ENCODE results near the gene USH2A.

The USH2A gene, protein sequence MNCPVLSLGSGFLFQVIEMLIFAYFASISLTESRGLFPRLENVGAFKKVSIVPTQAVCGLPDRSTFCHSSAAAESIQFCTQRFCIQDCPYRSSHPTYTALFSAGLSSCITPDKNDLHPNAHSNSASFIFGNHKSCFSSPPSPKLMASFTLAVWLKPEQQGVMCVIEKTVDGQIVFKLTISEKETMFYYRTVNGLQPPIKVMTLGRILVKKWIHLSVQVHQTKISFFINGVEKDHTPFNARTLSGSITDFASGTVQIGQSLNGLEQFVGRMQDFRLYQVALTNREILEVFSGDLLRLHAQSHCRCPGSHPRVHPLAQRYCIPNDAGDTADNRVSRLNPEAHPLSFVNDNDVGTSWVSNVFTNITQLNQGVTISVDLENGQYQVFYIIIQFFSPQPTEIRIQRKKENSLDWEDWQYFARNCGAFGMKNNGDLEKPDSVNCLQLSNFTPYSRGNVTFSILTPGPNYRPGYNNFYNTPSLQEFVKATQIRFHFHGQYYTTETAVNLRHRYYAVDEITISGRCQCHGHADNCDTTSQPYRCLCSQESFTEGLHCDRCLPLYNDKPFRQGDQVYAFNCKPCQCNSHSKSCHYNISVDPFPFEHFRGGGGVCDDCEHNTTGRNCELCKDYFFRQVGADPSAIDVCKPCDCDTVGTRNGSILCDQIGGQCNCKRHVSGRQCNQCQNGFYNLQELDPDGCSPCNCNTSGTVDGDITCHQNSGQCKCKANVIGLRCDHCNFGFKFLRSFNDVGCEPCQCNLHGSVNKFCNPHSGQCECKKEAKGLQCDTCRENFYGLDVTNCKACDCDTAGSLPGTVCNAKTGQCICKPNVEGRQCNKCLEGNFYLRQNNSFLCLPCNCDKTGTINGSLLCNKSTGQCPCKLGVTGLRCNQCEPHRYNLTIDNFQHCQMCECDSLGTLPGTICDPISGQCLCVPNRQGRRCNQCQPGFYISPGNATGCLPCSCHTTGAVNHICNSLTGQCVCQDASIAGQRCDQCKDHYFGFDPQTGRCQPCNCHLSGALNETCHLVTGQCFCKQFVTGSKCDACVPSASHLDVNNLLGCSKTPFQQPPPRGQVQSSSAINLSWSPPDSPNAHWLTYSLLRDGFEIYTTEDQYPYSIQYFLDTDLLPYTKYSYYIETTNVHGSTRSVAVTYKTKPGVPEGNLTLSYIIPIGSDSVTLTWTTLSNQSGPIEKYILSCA (N-terminal part only)

DNA sequence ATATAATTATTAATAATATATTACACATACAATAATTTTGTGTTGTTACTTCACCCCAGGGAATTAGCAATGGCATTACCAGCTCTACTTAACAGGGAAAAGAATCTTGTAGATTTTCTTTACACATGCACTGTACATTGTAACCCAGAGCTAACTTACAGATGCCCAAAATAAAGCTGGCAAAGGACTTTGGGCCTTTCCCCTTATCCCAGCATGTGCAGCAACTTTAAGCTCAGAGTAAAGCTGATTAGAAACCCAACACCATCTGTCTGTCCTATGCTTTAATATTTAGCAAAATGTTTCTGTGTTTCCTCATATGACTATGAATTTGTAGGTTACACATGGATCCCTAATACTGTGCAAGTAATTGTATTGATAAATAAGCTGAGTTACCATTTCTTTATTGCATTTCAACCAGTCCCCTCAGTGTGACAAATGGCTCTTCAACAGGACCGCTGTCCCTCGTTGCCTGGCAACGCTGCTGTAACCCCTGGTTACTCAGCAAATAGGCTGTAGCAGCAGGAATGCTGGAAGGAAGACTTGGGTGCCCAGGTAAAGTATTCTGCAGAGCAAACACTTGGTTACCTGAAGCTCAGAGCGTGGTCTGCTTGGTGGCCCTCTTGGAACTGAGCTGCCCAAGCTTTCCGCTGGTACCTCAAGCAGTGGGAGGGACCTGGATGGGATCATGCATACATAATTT lies at the start of gene USH2A:
USH2A (minus strand) TSS at position 628 of the 700 bp plus-strand sequence. CDS start 1,112 bp downstream, outside the sequence.
- H3K4me3 Mint-ChIP-seq = no peak within 1 kb of the TSS
- H3K27ac Mint-ChIP-seq = no peak within 1 kb of the TSS
- peaks cover 5% of the 10 kb centered on the region for H3K9me3 Mint-ChIP-seq
- no peaks in the 10 kb centered on the region for H3K27me3 Mint-ChIP-seq (ENCODE audit: low read depth)
- no peaks in the 10 kb centered on the region for H3K4me1 Mint-ChIP-seq (ENCODE audit: low read depth)
- no peaks in the 10 kb centered on the region for H3K36me3 Mint-ChIP-seq (ENCODE audit: low read depth)
- no peak for DNase-seq (ENCODE audit: low spot score)

DNA sequence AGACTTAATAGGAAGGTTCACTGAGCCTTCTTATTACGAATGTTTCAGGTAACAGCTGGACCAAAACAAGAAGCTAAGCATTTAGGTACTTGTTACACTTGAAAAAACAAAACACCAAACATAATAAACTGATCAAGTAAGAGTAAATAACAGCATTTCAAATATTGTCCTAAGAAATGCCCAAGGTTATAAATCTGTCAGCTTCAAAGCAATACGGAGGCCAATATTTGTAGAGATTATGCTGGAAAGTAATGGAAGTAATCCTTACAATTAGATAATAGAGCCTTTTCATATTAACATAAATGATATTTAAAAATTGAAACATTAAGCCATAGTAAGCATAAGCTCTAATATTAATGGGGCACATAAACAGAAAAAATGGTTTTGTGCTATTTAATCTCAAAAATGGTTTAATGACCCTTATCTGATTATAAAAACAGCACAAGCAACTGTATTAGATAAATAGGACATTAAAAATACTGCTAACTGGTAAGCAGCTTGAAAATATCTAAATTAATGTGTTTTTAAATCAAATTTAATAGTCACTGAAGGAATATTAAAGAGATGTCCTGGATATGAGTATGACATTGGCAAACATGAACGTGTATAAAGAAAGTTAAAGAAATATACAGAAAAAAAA lies 43.0 kb upstream of the USH2A start:
- Mint-ChIP-seq H3K27me3 (ENCODE audit: low read depth) (no peaks in the 10 kb centered on the region), H3K9me3 (peaks cover 8% of the 10 kb centered on the region), H3K27ac (no peak overlapping the region), H3K4me3 (no peak overlapping the region), H3K36me3 (ENCODE audit: low read depth) (no peaks in the 10 kb centered on the region), H3K4me1 (ENCODE audit: low read depth) (no peaks in the 10 kb centered on the region)
- DNase-seq (ENCODE audit: low spot score) = no peak

DNA sequence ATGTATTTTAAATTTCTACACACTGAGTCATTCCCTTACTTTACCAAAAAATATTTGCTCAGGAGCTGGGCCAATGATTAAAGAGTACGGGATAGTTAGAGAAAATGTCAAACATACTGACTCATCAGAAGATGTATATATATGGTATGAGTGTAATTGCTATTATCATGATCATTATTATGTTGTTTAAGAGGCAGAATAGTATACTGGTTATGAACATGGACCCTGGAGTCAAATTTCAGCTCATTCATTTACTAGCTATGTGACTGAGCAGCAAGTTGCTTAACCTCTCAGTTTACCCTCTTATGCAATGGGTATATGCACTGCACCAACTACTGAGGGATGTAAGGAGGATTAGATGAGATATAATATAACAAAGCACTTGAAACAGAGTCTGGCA lies 41.2 kb upstream of the USH2A start:
- DNase-seq (ENCODE audit: low spot score) = no peak
- Mint-ChIP-seq H3K9me3 (peaks cover 5% of the 10 kb centered on the region), H3K36me3 (ENCODE audit: low read depth) (no peaks in the 10 kb centered on the region), H3K4me1 (ENCODE audit: low read depth) (no peaks in the 10 kb centered on the region), H3K27me3 (ENCODE audit: low read depth) (no peaks in the 10 kb centered on the region), H3K27ac (no peak overlapping the region), H3K4me3 (no peak overlapping the region)

DNA sequence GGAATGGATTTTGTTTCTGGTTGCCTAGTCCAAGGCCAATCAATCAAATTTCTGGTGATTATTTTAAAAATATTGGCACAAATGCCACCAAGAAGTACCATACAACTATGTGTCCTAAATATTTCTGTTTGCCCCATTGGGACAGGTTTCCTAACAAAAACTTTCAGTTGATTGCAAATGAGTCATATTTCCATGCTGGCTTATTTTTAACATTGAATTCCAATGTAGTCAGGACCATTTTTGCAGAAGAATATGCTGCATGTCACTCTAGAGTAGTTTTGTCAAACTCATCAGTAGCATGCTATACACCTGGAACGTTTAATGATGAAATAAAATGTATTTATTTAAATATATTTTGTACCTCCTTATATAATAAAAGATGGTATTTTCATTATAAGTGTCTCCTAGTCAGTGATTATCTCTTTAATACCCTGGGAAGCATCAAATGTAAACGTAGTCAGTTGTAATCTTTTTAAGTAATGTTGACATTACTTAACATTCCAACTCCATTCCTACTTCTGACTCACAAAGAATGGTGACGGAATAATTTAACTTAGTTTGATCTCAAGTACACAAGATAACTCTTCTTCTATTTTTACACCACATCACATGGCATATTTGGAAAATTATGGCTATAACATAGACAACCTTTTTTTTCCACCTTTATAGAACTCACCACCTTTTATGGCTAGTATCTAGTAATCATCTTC lies 39.0 kb upstream of the USH2A start:
- Mint-ChIP-seq H3K36me3 (ENCODE audit: low read depth) (no peaks in the 10 kb centered on the region), H3K9me3 (peaks cover 5% of the 10 kb centered on the region), H3K27me3 (ENCODE audit: low read depth) (no peaks in the 10 kb centered on the region), H3K4me3 (no peak overlapping the region), H3K4me1 (ENCODE audit: low read depth) (no peaks in the 10 kb centered on the region), H3K27ac (no peak overlapping the region)
- DNase-seq (ENCODE audit: low spot score) = no peak

DNA sequence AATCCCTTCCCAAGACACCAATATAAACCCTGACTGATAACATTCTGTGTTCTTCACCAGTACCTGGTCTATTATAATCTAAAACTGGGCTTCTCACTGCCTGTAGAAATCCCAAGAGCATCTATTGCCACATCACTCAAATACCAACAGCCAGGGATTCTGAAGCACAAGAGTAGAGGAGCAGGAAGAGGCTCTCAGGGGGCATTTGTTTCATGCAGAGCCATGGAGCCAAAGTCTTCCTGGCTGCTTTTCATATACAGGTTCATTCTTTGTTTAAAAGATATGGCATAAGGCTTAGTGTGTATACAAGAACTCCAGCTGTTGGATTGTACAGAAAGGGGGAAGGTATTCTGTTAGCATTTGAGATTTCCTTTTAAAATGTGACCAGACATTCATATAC lies 38.2 kb upstream of the USH2A start:
- Mint-ChIP-seq H3K36me3 (ENCODE audit: low read depth) (no peaks in the 10 kb centered on the region), H3K27ac (no peak overlapping the region), H3K9me3 (peaks cover 5% of the 10 kb centered on the region), H3K4me1 (ENCODE audit: low read depth) (no peaks in the 10 kb centered on the region), H3K4me3 (no peak overlapping the region), H3K27me3 (ENCODE audit: low read depth) (no peaks in the 10 kb centered on the region)
- DNase-seq (ENCODE audit: low spot score) = no peak

DNA sequence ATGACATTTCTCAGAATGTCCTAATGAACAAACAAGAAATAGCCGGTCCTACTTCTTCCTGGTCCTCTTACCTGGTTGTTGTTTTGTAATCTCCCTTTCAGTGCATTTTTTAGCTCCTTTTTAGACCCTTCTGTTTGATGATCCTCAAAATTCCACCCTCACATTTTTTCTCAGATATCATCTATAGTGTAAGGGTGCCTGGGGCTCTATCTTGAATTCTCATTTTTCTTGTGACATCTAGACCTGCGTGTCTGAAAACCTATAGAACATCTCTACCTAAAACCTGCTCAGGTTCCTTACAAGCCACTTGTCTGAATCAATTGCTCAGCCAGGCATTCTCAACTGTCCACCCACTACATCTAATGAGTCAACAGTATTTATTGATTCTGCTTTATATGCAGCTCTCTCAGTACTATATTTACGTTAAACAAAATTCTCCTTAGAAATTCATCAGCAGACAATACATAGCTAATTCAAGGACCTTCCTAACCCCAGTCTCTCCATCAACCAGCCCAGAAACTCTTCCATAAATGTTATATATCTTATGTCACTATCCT lies 36.5 kb upstream of the USH2A start:
- Mint-ChIP-seq H3K9me3 (peaks cover 12% of the 10 kb centered on the region), H3K36me3 (ENCODE audit: low read depth) (no peaks in the 10 kb centered on the region), H3K4me1 (ENCODE audit: low read depth) (no peaks in the 10 kb centered on the region), H3K27ac (no peak overlapping the region), H3K27me3 (ENCODE audit: low read depth) (no peaks in the 10 kb centered on the region), H3K4me3 (no peak overlapping the region)
- DNase-seq (ENCODE audit: low spot score) = no peak

DNA sequence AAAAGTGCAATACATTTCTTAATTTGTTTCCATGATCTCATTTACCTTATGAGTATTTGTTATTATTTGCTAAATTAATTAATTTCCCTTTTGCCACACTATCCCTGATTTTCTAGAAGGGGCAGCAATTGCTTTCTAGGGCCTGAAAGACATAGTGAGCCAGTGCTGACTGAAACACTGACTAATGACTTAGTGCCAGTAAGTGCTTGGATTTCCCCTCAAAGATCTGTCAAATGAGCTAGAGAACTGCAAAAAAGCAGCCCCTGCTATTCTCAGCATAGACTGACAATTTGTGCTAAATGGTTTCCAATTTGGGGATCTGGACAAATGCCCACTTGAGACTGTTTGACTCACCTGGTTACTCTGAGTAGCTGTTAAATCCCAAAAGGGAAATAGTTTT lies 35.6 kb upstream of the USH2A start:
- no peak for DNase-seq (ENCODE audit: low spot score)

DNA sequence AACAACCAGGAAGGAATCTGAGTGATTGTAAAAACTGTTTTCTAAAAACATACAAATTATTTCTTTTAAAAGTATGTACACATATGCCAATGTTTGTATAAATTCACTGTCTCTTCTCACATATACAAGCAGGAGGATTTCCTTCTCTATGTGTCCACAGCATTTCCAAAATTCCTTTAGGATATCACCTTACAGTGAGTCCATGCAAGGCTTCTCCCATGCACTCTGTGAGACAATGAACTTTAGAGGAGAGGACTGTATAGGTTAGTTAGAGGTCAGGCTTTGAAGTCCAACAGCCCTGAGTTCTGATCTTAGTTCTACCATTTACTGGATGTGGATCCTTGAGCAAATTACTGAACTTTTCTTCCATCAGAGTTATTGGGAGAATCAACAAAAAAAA lies 34.1 kb upstream of the USH2A start:
- no peaks in the 10 kb centered on the region for H3K36me3 Mint-ChIP-seq (ENCODE audit: low read depth)
- H3K4me3 Mint-ChIP-seq = no peak overlapping the region

More for the DNA sequence above, 35.6 kb upstream of the USH2A start:
- Mint-ChIP-seq H3K27ac (no peak overlapping the region), H3K4me1 (ENCODE audit: low read depth) (no peaks in the 10 kb centered on the region), H3K9me3 (peaks cover 14% of the 10 kb centered on the region), H3K36me3 (ENCODE audit: low read depth) (no peaks in the 10 kb centered on the region), H3K27me3 (ENCODE audit: low read depth) (no peaks in the 10 kb centered on the region), H3K4me3 (no peak overlapping the region)

DNA sequence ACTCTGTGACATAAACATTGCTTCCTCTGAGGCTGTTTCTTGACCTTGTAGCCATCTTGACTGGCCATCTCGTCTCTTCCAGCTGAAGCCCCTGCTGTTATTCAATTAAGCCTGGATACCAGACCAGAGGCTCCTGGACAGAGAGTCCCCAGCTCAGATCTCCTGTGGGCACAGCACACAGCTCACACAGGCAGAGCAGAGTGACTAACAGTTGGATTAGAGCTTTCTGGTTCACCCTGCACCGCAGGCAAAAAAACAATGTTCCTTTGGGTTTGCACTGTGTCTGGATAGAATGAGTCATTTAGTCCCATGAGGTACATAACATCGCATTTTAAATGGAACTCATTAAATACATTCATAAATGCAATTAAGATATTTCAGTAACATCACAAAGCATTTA lies 33.4 kb upstream of the USH2A start:
- H3K9me3 Mint-ChIP-seq = peaks cover 14% of the 10 kb centered on the region
- DNase-seq (ENCODE audit: low spot score) = no peak
- H3K27me3 Mint-ChIP-seq (ENCODE audit: low read depth) = no peaks in the 10 kb centered on the region
- no peaks in the 10 kb centered on the region for H3K4me1 Mint-ChIP-seq (ENCODE audit: low read depth)
- H3K27ac Mint-ChIP-seq = no peak overlapping the region
- no peaks in the 10 kb centered on the region for H3K36me3 Mint-ChIP-seq (ENCODE audit: low read depth)
- H3K4me3 Mint-ChIP-seq = no peak overlapping the region

More for the DNA sequence above, 34.1 kb upstream of the USH2A start:
- no peaks in the 10 kb centered on the region for H3K27me3 Mint-ChIP-seq (ENCODE audit: low read depth)
- no peak for DNase-seq (ENCODE audit: low spot score)
- peaks cover 14% of the 10 kb centered on the region for H3K9me3 Mint-ChIP-seq
- H3K4me1 Mint-ChIP-seq (ENCODE audit: low read depth) = no peaks in the 10 kb centered on the region
- H3K27ac Mint-ChIP-seq = no peak overlapping the region

DNA sequence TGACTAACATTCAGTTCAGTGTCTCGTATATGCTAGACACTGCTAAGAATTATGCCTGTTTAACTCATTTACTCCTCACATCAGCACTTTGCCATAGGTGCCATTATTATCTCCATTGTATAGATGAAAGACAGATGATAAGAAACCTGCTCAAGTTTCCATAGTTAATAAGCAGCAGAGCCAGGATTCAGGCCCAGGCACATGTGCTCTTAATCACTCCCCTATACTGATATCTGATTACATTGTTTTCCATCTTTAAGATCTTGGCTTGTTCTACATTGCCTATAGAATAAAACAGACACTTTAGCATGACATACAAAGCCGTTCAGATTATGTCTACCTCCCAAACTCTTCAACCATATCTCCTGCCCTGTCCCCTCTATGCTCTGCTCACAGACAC lies 30.5 kb upstream of the USH2A start:
- H3K27me3 Mint-ChIP-seq (ENCODE audit: low read depth) = no peaks in the 10 kb centered on the region
- no peaks in the 10 kb centered on the region for H3K4me1 Mint-ChIP-seq (ENCODE audit: low read depth)
- no peak overlapping the region for H3K27ac Mint-ChIP-seq
- H3K4me3 Mint-ChIP-seq = no peak overlapping the region
- peaks cover 9% of the 10 kb centered on the region for H3K9me3 Mint-ChIP-seq
- no peak for DNase-seq (ENCODE audit: low spot score)
- no peaks in the 10 kb centered on the region for H3K36me3 Mint-ChIP-seq (ENCODE audit: low read depth)

DNA sequence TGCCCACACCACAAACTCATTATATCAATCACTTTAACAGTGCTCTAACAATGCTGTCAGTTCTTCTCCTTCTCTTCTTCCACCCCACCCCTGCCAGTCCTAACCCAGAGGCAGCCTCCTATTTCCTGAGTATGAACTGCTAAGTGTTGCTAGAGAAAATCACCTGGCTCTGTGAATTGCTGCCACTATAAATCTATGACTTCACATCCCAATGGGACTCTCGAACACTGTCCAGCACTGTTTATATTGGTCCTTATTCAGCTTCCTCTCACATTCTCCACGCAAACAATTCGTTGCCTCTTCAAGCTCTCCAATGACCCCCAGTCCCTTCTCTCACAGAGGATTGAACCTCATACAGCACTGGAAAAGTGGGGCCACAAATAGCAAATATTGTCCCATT lies 27.0 kb upstream of the USH2A start:
- H3K9me3 Mint-ChIP-seq = peaks cover 4% of the 10 kb centered on the region
- no peak overlapping the region for H3K4me3 Mint-ChIP-seq
- no peak overlapping the region for H3K27ac Mint-ChIP-seq
- no peaks in the 10 kb centered on the region for H3K4me1 Mint-ChIP-seq (ENCODE audit: low read depth)
- DNase-seq (ENCODE audit: low spot score) = no peak
- H3K27me3 Mint-ChIP-seq (ENCODE audit: low read depth) = no peaks in the 10 kb centered on the region
- H3K36me3 Mint-ChIP-seq (ENCODE audit: low read depth) = no peaks in the 10 kb centered on the region

DNA sequence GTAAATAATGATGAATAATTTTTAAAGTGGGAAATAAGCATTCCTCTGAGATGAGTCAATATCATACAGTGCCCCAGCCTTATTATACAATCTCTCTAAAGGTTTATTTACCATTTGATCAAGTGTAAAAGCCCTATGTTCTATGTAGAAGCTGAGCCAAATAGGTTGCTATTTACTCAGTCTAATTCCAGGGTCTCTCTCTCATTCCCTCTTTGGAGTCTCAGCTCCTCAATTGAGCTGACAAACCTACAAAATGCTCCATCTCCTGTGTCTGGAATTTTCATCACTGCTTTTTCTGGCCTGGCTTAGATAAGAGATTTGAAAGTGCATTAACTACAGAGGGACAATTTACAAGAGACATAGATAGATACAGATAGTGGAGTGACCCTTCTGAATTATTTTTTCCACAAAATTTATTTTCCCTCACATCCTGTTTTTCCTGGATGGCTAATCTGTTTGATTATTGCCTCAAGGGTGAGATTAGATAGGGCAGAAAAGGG lies 24.8 kb upstream of the USH2A start:
- Mint-ChIP-seq H3K9me3 (no peaks in the 10 kb centered on the region), H3K27ac (no peak overlapping the region), H3K36me3 (ENCODE audit: low read depth) (no peaks in the 10 kb centered on the region), H3K4me3 (no peak overlapping the region), H3K27me3 (ENCODE audit: low read depth) (no peaks in the 10 kb centered on the region), H3K4me1 (ENCODE audit: low read depth) (no peaks in the 10 kb centered on the region)
- no peak for DNase-seq (ENCODE audit: low spot score)

All from T-helper 2 cell treated with Interferon-gamma antibody and Interleukin-4, amounts not matched to agents 5 μg/mL and 100 μg/mL, for 36 hours (primary cell).